ENCODE results near the gene DCDC2B.

The DCDC2B gene

DNA sequence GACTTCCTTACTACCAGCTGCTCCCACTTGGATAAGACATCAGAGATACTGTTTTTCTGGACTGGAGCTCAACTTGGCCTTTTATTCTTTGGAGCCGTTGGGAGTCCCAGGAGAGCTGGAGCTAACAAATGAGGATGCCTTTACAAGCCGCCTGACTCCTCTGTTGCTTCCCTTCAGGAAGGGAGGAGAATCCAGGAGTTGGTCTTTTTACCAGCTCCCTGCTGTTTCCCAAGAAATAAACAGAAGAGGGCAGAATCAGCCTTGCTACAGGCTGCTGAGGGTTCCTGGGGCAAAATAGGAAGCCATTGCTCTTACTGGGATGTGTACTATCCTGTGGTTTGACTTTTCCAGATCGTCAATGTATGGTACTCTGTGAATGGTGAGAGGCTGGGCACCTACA, 14.8 kb downstream of the DCDC2B start:
- no peak for DNase-seq (ENCODE audit: low read depth)

DNA sequence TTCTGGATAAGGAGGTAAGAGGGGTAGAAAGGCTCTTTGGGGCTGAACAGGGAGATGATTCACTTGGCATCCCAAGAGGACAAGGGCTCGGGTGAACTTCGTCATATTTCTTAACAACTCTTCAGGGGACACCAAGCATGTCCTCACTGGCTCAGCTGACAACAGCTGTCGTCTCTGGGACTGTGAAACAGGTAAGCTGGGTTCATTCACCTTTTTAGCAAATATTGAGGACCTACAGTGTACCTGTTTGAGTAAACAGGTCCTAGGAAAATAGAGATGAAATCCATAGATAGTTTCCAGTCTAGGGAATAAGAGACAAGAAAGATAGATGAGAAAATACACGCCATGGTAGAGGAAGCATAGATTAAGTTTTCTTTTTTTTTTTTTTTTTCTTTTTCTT, 15.4 kb downstream of the DCDC2B start:
- no peak for DNase-seq (ENCODE audit: low read depth)

DNA sequence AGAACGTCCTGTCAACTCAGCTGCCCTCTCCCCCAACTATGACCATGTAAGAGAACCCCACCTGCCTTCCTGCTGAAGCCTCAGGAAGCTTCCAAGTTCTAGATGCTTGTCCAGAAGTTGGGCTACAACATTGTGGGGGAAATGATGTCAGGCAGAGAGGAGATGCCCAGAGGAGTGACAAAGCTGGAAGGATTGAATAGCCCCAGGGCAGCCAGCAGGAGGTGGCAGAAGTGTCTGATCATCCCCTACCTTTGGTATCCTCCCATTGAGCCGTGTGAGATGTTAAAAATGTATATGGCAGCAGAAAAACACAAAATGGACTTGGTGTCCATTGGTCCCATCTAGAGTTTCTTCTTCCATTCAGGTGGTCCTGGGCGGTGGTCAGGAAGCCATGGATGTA, 19.9 kb downstream of the DCDC2B start:
- DNase-seq (ENCODE audit: low read depth) = no peak

DNA sequence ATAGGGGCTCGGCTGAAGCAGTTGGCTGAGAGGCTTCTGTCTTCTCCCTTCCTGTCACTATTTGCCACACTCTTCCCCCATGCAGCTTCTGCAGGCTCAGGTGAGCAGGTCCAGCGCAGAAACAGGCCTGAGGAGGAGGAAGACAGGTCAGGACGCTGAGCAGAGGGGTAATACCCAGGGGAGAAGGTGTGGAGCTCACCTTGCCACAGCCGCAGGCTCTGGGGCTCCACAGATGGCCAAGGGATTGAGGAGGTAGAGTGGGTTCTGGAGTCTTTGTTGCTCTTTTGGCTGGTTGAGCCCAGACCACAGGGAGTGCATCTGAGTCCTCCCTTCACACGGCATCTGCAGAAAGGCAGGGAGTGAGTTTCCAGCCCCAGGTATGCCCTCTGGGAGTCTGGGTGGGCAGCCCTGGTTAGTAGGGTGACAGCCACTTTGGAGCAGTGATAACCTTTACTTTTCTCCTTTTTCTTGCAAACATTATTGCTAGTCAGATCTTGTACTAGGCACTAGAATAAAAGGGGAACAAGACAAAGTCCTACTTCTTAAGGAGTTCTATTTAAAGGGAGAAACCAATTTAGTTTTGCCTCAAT, 23.0 kb downstream of the DCDC2B start:
- no peak for DNase-seq (ENCODE audit: low read depth)

DNA sequence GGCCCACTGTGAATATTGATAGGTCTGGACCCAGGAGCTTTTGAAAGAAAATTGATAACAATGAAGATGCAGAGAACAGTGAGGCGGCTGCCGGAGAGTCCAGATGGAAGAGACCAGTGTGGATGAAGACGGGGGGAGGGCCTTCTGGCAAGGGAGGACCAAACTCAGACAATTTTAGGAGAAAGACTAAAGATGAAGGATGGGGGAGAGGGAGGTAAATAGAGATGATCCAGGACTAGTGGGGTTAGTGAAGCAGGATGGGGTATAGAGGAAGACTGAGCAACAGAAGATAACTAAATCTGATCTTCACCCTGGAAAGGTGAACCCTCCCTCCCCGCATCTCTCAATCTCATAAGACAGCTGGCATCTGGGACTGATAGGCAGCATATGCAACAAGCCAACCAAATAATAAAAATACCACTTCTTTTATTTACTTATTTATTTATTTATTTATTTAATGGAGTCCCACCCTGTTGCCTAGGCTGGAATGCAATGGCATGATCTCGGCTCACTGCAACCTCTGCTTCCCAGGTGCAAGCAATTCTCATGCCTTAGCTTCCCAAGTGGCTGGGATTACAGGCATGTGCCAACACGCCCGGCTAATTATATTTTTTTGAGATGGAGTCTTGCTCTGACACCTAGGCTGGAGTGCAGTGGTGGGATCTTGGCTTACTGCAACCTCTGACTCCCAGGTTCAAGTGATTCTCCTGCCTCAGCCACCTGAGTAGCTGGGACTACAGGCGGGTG, 23.8 kb downstream of the DCDC2B start:
- DNase-seq (ENCODE audit: low read depth) = no peak

DNA sequence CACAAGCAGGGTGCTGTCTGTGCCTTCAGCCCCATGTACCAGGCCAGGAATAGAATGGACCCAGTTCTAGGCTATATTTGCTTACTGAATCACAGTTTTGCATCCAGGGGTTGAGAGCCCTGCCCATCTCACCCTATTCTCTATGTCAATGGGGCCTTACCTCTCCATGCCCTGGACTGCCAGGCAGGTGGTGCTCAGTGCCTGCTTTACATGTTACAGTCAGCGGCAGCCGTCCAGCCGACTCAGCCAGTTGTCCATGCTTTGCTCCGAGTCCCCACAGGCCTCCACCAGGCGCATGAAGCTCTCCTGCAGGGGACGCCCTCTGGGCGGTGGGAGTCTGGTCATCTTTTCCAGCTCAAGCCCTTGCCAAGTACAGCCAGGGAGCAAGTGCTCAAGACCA, 25.9 kb downstream of the DCDC2B start:
- no peak for DNase-seq (ENCODE audit: low read depth)

DNA sequence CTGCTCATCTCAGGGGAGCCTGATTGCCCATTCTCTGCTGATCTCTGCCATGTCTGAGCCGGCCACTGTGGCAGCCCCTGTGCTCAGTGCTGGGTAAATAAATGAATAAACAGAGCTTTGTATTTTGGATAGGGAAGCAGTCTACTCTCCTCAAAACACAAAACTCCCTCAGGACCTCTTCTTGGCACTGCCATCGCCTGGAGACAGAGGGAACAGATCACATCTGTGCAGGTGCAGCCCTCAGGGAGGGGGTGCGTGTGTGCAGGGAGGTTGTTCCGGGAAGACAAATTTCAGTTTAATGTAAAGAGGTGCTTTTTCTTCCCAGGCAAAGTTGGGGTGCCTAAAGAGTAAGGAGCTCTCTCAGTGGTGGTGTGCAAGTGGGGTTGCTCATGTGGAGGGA, 30.4 kb downstream of the DCDC2B start:
- no peak for DNase-seq (ENCODE audit: low read depth)

DNA sequence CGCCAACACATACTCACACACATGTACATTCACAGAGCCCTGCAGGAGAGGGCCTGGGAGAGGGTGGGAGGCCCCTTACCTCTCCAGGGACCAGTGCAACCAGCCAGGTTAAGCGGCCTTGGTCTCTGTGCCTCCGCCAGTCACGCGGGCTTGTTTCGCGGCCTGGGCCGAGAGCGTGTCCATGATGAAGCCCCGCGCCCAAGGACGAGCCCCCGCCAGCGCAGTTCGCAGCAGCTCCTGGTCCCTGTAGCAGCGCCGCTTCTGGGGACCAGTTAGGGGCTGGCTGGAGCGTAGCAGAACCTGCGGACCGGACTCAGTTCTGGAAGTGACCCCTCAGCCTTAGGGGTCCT, 30.9 kb downstream of the DCDC2B start:
- DNase-seq (ENCODE audit: low read depth) = no peak

DNA sequence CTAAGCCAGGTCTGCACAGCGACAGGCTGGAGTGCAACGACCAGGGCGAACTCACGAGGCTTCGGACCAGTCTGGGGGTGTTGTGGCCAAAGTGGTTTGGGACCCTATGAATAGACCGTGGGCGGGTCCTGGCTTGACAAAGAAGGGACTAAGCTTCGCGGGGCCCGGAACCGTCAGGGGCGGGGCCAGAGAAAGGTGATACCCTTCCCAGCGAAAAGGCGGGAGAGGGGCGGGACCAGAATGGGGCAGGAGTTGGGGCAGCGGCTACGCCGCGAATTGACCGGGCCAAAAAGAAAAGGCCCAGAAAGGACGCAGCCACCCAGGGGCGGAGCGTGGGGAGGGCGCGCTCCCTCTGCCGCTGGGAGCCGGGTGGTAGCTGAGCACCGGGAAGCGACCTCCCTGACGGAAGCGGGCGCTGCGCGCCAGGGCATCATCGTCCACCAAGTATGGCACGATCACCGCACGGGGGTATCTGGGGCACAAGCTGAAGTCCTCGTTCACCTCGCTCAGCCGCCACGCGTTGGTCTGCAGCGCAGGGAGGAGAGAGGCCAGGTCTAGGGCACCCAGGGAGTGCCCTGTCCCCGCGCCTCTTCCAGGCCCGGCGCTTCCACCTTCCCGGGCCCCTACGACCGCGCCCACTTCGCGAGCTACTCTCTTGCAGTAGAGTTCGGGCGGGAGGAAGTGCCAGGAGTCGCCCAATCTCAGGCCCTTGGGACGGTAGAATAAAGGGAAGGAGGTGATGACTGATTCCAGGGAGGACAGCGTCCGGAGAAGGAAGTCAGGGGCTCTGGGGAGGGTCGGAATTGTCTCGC, 31.5 kb downstream of the DCDC2B start:
- DNase-seq (ENCODE audit: low read depth) = peak; percentile 30

DNA sequence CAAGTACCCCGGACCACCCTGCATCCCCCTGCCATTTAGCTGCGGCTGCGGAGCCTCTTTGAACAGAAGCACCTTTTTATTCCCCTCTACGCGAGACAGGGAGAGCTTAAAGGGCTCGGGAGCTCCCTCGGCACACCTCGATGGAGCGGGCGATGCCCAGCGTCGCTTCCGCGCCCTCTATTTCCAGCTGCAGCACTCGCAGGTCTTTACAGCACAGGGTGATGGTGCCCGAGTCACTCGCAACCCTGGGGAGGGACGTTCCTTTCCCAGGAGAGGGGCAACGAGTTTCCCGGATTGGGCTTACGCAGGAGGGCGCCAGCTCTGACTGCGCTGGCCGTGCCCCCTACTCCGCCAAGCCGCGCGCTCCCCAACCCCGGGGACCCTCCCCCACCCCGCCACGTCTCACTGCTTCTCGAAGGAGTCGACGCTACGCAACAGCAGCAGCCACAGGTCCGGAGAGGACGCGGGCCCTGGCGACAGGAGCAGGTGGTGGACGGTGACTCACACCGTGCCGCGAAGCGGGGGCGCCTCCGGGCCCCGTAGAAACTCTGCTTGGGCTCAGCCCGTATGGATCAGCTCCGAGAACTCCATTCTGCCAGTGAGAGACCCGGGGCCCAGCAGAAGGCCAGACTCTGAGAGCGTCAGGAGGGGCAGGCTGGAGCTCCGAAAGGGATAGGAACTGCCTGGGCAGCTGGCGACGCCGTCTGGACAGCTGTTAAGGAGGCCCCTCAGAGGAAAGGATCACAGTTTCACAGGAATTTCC, 32.3 kb downstream of the DCDC2B start:
- peak; percentile 10 for DNase-seq (ENCODE audit: low read depth)

DNA sequence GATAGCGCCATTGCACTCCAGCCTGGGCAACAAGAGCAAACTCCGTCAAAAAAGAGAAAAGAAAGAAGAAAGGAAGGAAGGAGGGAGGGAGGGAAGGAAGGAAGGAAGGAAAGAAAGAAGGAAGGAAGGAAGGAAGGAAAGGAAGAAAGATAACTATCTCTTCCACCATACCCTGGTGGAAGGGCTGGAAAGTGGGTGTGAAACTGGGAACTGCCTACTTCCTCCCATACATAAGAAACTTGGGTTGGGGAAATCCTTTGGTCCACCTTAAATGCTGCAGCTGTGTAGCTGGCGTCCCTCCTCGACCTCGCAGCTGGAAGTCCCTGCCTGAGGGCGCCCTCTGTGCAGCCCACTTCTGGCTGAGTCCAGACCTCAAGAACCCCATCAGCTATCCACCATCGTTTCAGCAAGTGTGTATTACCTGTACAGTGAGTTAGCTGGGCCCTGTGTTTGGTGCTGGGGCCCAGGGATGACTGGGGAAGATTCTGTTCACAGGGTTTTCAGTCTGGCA, 33.5 kb downstream of the DCDC2B start:
- DNase-seq (ENCODE audit: low read depth) = no peak

DNA sequence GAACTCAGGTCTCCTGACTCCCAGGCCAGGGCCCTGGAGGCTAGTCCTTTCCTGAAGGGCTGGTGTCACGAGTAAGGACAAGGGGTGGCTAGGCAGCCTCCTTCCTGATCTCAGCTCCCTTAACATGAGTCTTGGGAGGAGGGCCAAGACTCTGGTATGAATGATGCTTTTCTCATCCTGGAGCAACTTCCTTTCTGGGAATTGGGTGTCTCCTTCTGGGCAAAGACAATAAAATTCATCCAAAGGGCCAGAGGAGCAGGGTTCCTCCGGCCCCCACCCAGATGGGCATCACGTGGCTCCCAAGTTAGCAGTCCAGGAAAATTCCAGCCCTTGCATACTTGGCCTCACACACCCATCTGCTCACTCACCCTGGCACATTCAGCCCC, 38.0 kb downstream of the DCDC2B start, which contains the start of gene FAM167B:
Gene FAM167B, plus strand, starts transcription at position 335 of the 386 bp plus-strand sequence. CDS start 200 bp downstream, outside the sequence.
- no peak for DNase-seq (ENCODE audit: low read depth)

DNA sequence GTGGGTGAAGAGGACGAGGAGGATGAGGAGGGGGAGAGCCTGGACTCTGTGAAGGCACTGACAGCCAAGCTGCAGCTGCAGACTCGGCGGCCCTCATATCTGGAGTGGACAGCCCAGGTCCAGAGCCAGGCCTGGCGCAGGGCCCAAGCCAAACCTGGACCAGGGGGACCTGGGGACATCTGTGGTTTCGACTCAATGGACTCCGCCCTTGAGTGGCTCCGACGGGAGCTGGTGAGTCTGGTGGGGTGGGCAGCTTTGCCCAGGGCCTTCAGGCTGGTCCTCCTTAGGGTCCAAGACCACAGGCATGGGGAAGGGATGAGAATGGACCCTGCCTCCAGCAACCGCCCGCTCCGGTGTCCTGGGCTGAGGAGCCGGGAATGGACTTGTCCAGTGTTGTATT, 38.6 kb downstream of the DCDC2B start:
- no peak for DNase-seq (ENCODE audit: low read depth)

DNA sequence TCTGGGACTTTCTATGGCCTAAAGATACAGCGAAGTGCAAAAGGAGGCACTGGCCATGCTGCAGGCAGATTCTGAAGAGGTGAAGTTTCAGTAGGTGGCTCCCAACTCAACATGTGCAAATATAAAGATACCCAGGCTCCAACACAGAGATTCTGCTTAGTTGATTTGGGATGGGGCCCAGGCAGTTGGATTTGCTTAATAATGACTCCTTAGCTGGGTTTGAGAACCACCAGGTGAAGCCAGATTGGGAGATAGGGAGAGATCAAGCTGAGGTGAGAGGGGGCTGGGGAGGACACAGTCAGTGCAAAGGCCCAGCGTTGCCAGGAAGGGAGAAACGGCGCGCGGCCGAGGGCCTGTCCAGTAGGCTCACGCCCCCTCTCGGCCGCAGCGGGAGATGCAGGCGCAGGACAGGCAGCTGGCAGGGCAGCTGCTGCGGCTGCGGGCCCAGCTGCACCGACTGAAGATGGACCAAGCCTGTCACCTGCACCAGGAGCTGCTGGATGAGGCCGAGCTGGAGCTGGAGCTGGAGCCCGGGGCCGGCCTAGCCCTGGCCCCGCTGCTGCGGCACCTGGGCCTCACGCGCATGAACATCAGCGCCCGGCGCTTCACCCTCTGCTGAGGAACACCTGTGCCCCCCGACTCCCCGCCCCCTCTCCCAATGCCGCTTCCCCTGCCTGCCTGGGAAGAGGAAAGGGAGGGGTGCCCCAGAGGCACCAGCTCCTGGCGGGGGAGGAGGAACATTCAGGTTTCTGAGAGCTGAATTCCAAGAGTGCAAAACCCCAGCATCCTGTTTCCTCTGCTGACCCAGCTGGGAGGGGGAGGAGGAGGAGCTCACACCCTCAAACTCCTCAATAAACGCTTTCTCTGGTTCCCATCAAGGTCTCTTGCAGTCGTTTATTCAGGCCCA, 39.3 kb downstream of the DCDC2B start:
- DNase-seq (ENCODE audit: low read depth) = peak; percentile 58

DNA sequence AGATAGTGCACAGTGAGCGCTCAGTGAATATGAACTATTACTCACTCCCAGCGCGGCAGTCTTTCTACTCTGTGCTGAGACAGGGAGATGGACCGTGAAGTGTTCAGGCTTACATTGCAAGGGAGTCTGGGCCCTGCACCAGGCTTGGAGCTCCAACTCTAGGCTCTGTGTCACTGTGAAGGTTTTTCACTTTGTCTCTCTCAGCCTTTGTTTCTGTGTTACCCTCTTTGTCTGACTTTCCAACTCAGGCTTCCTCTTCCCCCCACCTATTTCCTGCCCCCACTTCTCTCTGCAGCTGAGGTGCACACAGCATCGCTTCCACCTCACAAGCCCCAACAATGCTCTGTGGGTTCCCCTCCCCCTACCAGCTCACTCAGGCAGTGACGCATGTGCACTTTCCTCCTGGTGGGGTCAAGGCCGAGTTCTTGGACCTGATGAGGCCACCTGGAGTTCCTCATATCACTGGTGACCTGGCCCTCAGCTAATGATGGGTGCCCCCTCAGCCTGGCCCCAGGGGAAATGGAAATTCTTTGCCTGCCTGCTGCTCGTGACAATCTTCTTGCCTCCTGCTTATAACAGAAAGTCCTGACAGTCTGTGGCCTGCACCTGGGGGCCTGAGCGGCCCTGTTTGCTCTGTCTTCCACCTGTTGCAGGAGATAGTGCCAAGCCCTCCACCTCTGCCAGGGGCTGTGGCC, 41.1 kb downstream of the DCDC2B start:
- DNase-seq (ENCODE audit: low read depth) = peak; percentile 68

DNA sequence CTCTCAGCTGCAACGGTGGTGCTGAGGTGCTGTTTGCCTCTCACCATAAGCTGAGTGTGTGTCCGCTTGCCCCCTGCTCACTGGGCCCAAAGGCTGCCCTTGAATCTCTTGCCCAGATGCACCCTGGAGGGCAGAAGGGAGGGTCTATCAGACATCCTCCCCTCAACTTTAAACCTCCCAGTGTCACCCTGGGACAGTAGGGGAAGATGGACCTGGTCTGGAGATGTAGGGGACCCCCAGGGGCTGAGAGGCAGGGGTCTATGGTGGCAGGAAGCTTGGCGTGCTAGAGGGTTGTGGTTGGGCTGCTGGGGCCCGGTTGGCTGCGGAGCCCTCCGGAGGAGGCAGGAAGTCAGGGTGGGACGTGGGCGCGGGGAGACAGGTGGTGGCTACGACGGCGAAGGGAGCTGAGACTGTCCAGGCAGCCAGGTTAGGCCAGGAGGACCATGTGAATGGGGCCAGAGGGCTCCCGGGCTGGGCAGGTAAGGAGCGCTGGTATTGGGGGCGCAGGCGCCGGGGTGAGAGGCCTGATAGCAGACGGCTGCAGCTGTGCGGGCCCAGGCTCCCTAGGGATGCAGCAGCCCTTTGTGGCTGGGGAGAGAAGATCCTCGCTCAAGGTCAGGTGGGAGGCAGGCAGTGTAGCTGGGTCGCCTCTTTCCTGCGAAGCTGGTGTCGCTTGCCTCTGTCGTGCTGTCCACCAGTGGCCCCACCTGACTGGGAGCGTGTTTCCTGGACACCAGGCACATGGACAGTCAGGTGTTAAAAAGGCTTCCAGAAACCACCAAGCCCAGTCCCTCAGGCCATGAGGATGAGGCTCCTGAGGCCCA, 42.2 kb downstream of the DCDC2B start, which contains the start of gene LCK:
Gene LCK, plus strand, starts transcription at position 373 of the 824 bp plus-strand sequence. CDS start 23,065 bp downstream, outside the sequence.
- DNase-seq (ENCODE audit: low read depth) = peak; percentile 52

DNA sequence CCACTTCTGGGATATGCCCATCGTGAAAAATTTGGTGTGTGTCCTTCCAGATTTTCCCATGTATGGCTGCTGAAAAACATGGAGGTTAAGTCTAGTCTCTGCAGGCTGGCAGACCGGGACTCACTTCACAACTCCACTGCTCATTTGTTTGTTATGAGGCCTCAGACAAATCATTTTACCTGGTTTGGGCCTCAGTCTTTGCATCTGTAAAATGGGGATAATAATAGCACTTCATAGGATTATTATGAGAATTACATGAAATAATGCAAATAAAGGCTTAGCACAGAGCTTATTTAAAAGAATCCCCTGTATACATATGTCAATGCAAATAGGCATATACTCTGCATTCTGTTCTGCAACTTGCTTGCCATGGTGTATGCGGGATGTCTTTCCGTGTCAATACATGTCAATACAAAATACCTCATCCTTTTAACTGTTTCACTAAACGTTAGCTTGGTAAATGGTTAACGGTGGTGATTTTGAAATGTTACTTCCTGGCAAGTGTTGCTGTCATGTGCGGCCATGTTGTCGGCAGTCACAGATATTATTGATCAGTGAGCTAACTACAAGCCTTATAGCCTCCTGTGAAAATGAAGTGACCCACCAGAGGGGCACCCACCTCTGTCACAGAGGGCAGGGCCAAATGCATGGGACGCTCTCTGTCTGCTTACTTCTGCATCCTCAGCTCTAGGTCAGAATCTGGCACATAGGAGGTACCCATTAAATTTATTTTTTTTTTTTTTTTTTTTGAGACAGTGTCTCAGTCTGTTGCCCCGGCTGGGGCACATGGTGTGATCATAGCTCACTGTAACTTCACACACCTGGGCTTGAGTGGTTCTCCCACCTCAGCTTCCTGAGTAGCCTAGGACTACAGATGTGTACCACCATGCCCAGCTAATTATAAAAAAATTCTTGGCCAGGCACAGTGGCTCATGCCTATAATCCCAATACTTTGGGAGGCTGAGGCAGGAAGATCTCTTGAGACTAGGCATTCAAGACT, 46.5 kb downstream of the DCDC2B start:
- no peak for DNase-seq (ENCODE audit: low read depth)
